Brain microvascular endothelial cell (primary cell): ENCODE results near the gene PRELID1.

Source experiments
- DNase-seq: peaks from one replicate; pipeline ENCODE4 v3.0.0-alpha.2; 2020
- H3K27ac ChIP-seq: fragments of 250-450 bp; sonication (Bioruptor Pico); 2 replicates; pipeline ENCODE4 v1.5.1; 2020; ENCODE audit warnings: mild to moderate bottlenecking, moderate library complexity
- H3K27me3 ChIP-seq: fragments of 250-450 bp; sonication (Bioruptor Pico); replicated peaks from 2 replicates; pipeline ENCODE4 v1.5.1; 2020; ENCODE audit warnings: mild to moderate bottlenecking
- H3K36me3 ChIP-seq: fragments of 250-450 bp; sonication (Bioruptor Pico); replicated peaks from 2 replicates; pipeline ENCODE4 v1.5.1; 2020; ENCODE audit warnings: mild to moderate bottlenecking
- H3K4me3 ChIP-seq: 2 replicates; pipeline ENCODE4 v1.5.1; 2011; ENCODE audit warnings: low read depth, mild to moderate bottlenecking, control low read depth, low read length, moderate library complexity
- CTCF ChIP-seq: IDR thresholded peaks from 2 replicates; pipeline ENCODE4 v1.5.1; 2011; ENCODE audit warnings: low read depth, mild to moderate bottlenecking, moderate library complexity, low read length, control low read depth, inconsistent platforms; ENCODE audit errors: missing control alignments
- in situ Hi-C: cut with HindIII; loops from 2 replicates; pipeline ENCODE4 v1.10.0; 2017; ENCODE audit warnings: low sequenced_read_pairs, low pct_ligation_motif_present

Gene PRELID1

GRCh38 chr5:177310757-177311391, 7.3 kb downstream of the PRELID1 start:
- Histone ChIP-seq H3K27ac (no peak overlapping the region), H3K36me3 (peaks cover 13% of the 10 kb centered on the region), H3K4me3 (peak overlapping the region; percentile 65), H3K27me3 (no peaks in the 10 kb centered on the region)
- DNase-seq, result no peak
- TF ChIP-seq CTCF, result no peak
- in situ Hi-C loops, result loop anchor here (25.0 kb wide), 1 partner anchor 126 kb away; the partner anchor contains the start of genes GRK6 and PRR7

- no peak overlapping the region for H3K27ac ChIP-seq
- no peak for DNase-seq
- H3K36me3 ChIP-seq, result peaks cover 8% of the 10 kb centered on the region
- peak overlapping the region; percentile 65 for H3K4me3 ChIP-seq
- peak; percentile 16 for TF ChIP-seq CTCF
- no peaks in the 10 kb centered on the region for H3K27me3 ChIP-seq
- in situ Hi-C loops, result loop anchor here (25.0 kb wide), 1 partner anchor 126 kb away; the partner anchor contains the start of genes GRK6 and PRR7
Measured at GRCh38 chr5:177311392-177311722, 7.8 kb downstream of the PRELID1 start.

GRCh38 chr5:177311723-177312648, 8.4 kb downstream of the PRELID1 start, which contains the start of gene MXD3:
TSS of gene MXD3 (minus strand) at chr5:177311898. CDS start at chr5:177311830, 68 bp downstream.
- H3K4me3 ChIP-seq, result peak within 1 kb of the TSS; percentile 65
- TF ChIP-seq CTCF, result no peak
- peak within 1 kb of the TSS; percentile 68 for H3K27ac ChIP-seq
- no peaks in the 10 kb centered on the region for H3K27me3 ChIP-seq
- peak; percentile 96 for DNase-seq
- peaks cover 4% of the 10 kb centered on the region for H3K36me3 ChIP-seq
- in situ Hi-C loops, result loop anchor here (25.0 kb wide), 1 partner anchor 125 kb away; the partner anchor contains the start of genes GRK6 and PRR7

- no peak for TF ChIP-seq CTCF
- Histone ChIP-seq H3K27ac (no peak overlapping the region), H3K27me3 (no peaks in the 10 kb centered on the region), H3K4me3 (peak overlapping the region; percentile 47), H3K36me3 (no peaks in the 10 kb centered on the region)
- in situ Hi-C loops, result loop anchor here (25.0 kb wide), 1 partner anchor 125 kb away; the partner anchor contains the start of genes GRK6 and PRR7
- no peak for DNase-seq
Measured at GRCh38 chr5:177312649-177313181, 9.1 kb downstream of the PRELID1 start.

GRCh38 chr5:177313561-177314259, 10.1 kb downstream of the PRELID1 start:
- H3K4me3 ChIP-seq, result no peak overlapping the region
- no peaks in the 10 kb centered on the region for H3K27me3 ChIP-seq
- H3K27ac ChIP-seq, result no peak overlapping the region
- TF ChIP-seq CTCF, result no peak
- no peak for DNase-seq
- in situ Hi-C loops, result loop anchor here (25.0 kb wide), 1 partner anchor 124 kb away; the partner anchor contains the start of genes GRK6 and PRR7
- no peaks in the 10 kb centered on the region for H3K36me3 ChIP-seq
